M059J (cell line): Measurements from ENCODE around the gene PLAGL1. TPM values are rescaled to one million over a fixed set of nuclear protein-coding genes. Genes with fewer than 3 reads are reported as not detected.
"Not testable (repeated sequence)": the region's sequence is repeated elsewhere in the genome, so short reads cannot be mapped to it uniquely, and the experiment has no call there.

Source experiments
- DNase-seq: peaks from one replicate; pipeline ENCODE4 v3.0.0-alpha.2; 2012; ENCODE audit warnings: low read depth
- total RNA-seq: library from RNA; depleted of rRNA; stranded (reverse); fragments of >200 nt; shearing (Covaris generic); gene quantifications from 2 replicates; pipeline ENCODE4 v1.2.3, GENCODE V29; 2014

PLAGL1 gene
- total RNA-seq, 1 experiment from 2014 or later, result 5.4 TPM

DNA sequence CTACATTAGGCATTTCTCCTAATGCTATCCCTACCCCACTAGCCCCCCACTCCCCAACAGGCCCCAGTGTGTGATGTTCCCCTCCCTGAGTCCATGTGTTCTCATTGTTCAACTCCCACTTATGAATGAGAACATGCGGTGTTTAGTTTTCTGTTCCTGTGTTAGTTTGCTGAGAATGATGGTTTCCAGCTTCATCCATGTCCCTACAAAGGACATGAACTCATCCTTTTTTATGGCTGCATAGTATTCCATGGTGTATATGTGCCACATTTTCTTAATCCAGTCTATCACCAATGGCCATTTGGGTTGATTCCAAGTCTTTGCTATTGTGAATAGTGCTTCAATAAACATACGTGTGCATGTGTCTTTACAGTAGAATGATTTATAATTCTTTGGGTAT, 1.6 kb upstream of the PLAGL1 start:
- not testable (repeated sequence) for DNase-seq

DNA sequence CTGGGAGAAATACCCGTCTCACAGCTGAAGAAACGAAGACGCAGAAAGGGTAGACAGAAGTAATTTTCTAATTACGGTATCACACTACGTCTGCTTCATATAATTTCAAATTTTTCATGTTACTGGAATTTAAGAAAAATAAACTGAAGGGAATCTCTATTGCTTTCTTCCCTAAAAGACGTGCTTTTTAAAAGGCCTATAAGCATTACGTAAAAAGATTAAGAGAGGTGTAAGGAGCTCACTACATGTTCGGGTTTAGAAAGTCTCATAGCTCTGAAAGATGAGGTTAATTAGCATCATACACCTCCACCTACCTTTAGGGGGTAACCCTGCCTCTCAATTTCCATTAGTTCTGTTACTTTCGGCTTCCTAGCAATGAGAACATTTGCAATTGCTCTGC, 787 bp upstream of the PLAGL1 start:
- DNase-seq, result no peak

DNA sequence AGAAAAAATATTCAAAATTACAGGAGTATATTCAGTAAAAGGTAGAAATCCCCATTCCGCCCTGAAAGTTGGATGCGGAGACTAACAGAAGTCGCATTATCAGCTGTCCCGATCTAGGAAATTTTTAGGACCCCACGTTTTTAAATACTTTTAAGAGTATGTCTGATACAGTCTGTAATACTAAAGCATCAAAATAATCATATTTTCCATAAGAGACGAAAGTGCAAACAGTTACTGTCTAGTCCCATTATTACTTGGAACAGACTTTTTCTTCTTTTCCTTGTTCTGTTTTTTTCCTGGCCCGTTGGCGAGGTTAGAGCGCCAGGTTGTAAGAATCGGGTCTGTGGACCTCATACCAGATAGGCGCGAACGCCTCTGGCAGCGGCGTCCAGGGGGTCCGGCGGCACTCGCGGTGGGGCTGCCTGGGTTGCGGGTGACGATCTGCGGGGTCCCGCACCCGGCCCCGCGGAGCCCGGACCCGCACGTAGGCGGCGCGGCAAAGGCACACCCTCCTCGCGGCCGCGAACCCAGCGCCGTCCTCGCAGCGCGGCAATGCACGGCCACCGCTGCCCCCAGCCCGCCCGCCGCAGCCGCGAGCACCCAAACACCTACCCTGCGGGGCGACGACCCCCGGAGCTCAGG, 460 bp downstream of the PLAGL1 start:
- DNase-seq, result peak; percentile 21

DNA sequence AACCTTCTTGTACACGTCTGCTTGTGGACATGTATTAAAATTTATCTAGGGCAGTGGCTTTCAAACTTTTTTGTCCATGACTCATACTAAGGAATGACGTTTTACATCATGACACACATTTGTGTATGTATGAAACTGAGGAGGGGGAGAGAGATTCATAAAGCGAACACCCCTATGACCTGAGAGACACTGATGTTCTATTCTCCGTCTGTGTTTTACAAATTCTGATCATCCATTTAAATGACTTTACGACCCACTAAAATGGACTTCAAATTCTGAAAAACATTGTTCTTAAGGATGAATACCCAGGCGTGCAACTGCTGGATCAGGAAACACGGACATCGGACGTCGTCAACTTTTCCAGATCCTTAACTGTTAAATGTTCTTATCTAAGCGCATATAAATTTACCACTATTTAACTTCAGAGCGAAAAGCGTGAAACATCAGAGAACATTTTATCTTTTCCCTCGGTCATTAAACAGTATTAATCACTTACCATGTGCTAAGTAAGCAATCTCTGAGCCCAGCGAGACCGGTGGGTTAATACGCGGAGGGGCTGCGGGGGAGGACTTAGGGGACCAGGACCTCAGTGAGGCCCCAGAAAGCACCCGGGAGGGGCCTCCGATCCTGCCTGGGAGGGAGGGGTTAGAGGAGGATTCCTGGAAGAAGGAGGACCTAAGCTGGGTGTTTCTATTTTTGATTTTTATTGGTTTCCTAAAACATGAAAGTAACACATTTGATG, 1.2 kb downstream of the PLAGL1 start:
- peak; percentile 67 for DNase-seq

- DNase-seq, result peak; percentile 63
These were observed 8.7 kb downstream of the PLAGL1 start for GRCh38 chr6:143999406-143999805.

DNA sequence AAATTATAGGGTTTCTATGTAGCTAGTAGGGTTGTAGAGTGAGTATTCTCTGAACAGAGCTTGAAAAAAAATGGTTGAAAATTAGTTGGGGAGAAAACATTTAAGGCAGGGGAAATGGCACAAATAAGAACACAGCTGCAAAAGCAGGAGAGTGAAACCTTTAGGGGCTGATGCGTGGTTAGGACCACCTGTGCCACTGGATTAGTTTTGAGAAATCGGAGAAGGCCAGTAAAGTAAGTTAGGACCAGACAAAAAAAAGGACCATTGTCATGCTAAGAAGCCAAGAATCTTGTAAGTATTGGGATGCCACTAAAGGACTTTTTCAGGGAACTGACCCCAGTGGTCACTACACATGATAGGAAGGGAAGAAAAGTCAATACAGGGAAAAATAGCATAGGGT, 9.4 kb downstream of the PLAGL1 start:
- DNase-seq, result no peak

- no peak for DNase-seq
These were observed 14.0 kb downstream of the PLAGL1 start for GRCh38 chr6:143993965-143994646.

- DNase-seq, result no peak
These were observed 15.8 kb downstream of the PLAGL1 start for GRCh38 chr6:143992285-143992684.

GRCh38 chr6:143986463-143987065, 21.5 kb downstream of the PLAGL1 start:
- DNase-seq, result no peak

DNA sequence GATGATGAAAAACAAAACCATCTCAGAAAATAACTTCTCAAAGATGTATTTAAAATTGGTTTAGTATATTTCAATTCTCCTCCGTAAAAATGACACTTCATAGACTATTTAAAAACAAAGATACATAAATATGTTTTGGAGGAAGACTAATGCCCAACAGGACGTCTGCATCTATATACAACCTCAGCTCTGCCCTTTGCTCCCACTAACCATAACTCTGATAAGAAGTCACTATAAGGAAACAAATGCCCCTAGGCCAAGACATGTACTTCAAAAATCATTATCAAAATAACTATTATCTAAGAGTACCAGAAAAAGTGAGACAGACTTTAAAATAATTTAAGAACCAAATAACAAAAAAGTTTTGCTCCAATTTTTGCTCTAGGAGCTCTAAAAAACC, 23.4 kb downstream of the PLAGL1 start:
- DNase-seq, result no peak

GRCh38 chr6:143982968-143983367, 25.1 kb downstream of the PLAGL1 start:
- no peak for DNase-seq

- DNase-seq, result no peak
These were observed 27.1 kb downstream of the PLAGL1 start for GRCh38 chr6:143980921-143981320.

GRCh38 chr6:143976806-143977349, 31.2 kb downstream of the PLAGL1 start:
- DNase-seq, result no peak

DNA sequence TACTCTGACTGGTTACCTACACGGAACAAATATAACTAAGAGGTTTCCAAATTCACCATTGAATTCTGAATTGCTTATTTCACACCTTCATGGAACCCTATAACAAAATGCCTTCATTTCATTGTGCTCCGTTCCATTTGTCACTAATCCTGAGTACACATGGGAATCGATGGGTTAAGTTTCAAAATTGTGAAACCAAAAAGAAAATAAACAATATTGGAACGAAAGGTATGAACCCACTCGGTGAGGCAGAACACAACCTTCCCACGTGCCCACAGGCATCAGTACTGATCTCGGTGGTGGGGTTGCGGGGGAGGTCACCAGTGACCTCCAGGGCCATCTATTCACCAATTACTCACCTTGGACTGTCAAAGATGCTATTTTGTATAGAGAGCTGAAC, 34.0 kb downstream of the PLAGL1 start:
- DNase-seq, result no peak

DNA sequence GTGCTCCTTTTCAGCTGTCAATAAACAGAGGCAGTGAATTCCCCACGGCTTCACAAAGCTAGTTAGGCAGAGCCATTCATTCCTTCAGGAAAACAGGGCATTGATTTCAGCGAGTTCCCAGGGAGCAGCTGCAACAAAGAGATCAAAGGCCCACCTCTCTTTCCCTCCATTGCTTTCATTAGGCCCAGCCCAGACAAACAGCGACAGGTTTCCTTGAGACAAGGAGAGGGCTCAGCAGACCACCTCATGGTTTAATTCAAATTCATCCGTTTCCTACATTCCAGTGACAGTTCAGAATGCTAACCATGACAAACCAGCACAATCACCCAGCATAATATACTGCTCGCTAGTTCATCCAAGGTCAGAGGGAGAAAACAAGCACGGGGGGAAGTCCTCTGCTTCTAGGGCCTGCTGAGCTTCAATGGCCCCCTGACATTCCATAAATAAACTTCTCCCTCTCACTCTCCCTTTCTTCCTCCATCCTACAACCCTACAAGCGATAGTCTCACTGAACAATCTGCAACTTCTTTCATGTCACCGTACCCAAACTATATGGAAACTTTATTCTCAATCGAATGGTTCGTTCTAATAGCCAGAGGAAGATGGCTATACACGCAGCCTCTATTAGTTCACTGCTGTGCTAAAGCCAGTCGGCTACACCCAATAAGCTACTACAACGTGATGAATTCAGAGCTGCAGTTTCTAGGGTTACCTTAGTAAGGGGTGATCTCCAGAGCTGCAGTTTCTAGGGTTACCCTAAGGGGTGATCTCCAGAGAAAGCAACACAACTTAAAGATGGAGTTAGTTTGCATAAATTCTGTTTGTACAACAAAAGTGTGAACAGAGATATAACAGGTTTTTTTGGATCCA, 34.7 kb downstream of the PLAGL1 start:
- DNase-seq, result no peak

DNA sequence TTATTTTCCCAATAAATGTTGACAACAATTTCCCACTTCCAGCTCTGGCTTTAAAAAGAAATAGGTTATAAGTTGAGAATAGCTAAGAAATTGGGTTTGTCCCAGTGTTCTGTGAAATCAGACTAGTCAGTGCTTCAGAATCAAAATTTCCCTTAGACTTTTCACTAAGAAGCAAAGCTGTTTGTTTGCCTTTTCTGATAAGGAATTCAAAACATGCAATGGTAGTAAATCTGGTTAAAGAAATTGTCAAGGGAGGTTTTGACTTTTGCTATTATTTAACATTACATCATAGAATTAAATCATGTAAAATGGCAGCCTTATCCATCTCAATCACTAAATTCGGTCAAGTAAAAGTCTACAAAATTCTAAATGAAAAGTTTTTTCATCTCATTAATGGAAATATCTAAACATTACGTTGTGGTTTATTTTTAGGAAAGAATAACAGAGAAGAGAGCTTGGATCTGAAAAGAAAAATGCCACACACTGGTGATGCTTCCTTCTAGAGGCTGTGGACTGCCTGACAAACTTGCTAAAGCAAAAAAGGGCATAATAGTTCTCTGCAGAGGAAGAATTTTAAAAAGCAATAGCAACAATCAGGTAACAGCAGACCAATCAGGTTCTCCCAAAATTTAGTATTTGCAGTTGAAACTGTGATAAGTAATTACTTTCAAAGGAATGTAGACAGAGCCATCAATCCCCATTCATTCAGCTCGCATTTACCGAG, 36.4 kb downstream of the PLAGL1 start:
- no peak for DNase-seq

- no peak for DNase-seq
These were observed 37.4 kb downstream of the PLAGL1 start for GRCh38 chr6:143970456-143971218.

DNA sequence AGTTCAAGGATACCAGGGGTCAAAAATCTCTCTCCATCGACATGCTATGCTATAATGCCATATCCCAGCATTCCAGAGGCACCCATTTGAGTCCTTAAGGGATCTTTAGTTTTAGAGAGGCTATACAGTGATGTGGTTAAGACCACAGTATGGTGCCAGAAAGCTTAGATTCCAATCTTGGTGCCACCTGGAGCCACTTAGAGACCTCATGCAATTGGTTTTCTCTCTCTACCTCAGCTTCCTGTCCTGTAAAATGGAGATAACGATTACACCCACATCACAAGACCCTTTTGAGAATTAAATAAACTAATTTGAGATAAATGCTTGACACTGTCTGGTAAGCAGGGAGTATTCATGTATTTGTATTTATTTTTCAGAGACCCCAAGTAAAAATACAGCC, 39.0 kb downstream of the PLAGL1 start:
- DNase-seq, result no peak

DNA sequence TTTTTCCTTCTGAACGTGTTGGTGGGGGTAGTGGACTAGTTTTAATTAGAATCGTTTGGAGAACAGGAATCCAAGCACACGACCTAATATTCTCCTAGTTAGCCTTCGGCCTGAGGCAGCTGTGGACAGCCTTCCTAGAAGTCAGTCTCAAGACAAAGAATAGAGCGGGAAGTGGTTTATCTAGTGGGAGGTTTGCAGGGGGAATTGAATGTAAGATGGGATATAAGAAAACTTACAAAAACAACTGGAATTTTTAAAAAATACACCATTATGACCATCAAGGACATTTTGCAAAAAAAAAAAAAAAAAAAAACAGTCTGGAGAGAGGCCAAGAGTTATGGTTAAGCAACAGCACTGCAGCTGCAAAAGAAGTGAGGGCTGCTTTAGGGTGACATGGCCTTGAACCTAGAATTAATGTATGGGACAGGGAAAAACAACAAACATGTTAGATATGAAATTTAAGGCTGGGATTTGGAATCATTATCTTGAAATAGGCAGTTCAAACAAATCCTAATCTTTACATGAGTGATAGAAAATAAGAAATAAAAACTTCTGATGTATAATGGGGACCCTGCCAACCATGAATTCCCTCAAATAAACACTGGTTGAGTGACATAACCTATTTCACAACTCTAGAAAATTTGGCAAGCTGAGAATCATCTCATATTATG, 40.2 kb downstream of the PLAGL1 start:
- peak; percentile 26 for DNase-seq
